DLD1 (cell line): ENCODE results near the gene RHOJ.
"Not testable (repeated sequence)": the region's sequence is repeated elsewhere in the genome, so short reads cannot be mapped to it uniquely, and the experiment has no call there.

Source experiments
- in situ Hi-C: cut with HindIII; loops from 2 replicates; pipeline ENCODE4 v1.10.0; 2017; ENCODE audit warnings: low sequenced_read_pairs

RHOJ gene

DNA sequence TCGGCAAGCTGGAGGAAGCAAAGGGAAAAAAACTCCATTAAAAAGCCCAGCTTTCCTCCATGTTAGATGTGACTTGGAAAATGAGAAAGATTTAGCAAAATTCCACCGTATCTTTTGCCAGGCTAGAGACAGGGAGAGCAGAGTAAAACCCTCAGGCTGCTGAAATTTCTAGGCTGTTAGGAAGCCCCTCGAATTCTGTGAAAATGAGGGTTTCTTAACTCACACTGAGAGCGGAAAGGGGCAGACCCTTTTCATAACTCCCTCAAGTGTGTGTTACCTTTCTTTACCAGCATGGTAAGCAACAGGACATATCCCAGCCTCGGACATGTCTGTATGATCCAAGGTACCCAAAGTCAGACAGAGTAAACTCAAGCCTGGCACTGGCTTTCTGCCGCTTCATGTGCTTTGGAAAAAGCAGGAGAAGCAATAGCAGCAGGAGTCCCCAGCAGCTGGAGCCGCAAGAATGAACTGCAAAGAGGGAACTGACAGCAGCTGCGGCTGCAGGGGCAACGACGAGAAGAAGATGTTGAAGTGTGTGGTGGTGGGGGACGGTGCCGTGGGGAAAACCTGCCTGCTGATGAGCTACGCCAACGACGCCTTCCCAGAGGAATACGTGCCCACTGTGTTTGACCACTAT is at the start of gene RHOJ:
Gene RHOJ (plus strand): TSS at position 37 of the 637 bp plus-strand sequence. CDS start 427 bp downstream, at position 464.
- in situ Hi-C loops: no loop called here

DNA sequence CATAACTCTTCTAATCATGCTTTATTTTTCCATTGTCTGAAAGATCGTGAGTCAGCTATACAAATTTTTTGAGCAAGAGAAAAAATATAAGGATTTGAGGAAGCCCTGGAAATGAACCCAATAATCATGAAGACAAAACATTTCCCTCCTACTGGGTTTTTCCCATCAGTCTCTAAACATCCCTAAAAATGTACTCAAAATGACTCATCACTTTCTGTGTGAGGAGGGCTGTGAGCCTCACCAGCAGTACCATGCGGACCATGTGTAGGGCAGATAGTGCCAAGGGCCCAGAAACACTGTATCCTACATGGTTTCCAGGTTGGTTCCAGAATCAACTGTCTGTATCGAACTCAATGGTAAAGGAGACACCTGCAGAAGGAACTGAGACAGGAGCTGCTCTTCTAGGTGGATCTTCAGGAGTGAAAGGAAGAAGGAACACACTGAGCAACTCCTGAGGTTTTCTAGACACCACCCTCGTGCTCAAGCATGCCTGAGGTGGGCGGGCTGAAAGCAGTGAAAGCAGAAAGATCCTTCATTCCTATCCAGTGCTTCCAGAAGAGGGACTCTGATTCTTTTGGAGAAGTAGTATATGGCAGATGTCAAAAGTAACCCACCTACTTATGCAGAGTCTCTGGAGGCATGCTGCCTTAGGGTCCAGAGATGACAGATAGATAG is 48.6 kb upstream of the RHOJ start:
- in situ Hi-C loops: no loop called here

DNA sequence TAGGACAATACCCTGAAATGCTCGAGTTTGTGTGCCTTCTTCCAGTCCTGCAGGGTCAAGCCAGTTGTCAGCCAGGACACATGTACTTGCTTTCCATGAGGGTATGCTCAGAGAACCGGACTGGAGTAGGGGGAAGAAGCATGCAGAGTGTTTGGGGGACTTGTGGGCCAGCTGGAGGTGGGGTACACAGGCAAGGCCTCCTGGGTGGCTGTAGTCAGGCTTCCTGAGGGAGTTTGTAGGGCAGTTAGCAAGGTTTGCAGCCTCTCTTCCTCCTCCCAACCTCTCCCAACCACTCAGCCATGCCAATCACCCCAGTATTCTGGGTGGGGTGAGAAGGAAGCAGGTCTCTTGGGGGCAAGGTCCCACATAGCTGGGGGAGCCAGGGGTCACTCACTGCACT is 47.0 kb upstream of the RHOJ start:
- in situ Hi-C loops: no loop called here

DNA sequence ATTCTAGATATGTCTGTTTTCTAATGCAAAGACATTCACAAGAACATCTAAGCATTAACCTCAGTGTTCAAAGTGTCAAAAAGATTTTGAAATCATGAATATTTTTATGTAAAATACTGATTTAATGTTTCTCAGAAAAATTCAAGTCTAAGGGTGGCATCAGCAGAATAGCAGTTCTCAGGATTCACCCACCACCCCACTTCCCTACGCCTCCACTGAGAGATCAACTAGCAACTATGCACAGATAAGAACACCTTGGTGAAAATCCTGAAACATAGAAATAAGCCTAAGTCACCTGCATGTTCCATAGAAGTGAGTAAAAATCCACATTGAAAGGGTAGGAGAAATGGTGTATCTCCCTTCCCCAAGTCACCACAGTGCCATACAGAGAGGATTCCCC is 40.9 kb upstream of the RHOJ start:
- in situ Hi-C loops: no loop called here

DNA sequence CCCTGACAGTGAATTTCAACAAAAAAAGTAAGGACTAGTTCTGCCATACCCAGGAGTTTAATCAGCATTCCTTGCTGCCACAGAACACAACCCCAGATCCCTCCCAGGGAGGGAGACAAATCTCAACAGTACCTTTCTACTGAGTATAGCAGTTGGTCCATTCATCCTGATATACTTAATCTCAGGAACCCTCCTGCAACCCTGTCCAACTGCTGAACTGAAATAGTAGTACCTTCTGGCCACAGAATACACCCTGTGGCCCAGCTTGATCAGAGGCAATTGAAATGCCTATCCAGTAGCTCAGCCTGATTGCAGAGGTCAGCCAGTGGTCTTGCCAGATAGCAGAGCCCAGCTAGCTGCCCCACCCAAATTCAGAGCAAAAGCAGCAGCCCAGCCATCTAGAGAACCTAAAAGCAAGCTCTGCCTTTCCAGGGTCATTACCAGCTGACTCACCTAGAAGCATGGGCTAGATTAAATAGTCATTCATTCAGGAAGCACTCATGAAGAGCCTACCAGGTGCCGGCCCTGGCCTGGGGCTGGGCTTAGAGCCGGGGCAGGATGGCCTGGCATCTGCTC is 40.0 kb upstream of the RHOJ start:
- in situ Hi-C loops: no loop called here

DNA sequence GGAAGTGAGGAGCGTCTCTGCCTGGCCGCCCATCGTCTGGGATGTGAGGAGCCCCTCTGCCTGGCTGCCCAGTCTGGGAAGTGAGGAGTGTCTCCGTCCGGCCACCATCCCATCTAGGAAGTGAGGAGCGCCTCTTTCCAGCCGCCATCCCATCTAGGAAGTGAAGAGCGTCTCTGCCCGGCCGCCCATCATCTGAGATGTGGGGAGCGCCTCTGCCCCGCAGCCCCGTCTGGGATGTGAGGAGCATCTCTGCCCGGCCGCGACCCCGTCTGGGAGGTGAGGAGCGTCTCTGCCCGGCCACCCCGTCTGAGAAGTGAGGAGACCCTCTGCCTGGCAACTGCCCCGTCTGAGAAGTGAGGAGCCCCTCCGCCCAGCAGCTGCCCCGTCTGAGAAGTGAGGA is 39.0 kb upstream of the RHOJ start:
- in situ Hi-C loops: not testable (repeated sequence)

DNA sequence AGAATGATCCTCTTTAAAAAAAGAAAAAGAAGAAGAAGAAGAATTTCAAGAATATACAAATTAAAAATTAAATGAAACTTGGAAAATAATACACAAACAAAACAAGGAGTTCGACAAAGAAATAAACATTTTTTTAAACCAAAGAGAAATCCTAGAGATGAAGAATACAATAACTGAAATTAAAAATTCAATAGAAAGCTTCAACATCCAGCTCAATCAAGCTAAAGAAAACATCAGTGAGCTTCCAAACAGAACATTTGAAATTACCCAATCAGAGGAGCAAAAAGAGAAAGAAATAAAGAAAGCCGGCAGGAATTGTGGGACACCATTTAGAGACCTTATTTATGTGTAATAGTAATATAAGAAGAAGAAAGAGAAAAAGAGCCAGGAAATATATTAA is 37.2 kb upstream of the RHOJ start:
- in situ Hi-C loops: no loop called here

DNA sequence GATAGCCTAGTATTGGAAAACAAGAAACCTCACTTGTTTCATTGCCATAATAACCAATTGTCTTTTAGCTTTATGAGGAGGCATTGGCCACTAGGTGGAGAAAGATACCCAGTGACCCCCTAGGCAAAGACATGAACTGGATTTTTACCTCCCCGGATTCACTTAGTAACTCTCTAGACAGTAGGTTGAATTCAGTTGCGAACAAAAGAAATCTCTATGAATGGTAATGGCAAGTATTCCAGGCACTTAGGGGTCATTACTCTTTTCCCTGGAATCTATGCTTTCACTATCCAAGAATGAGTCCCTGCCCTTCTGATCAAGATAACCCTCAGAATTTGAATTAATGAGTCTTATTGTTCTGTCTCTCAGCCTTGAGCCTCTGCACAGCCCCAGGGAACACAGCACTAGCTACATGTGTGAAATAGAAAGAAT is 29.5 kb upstream of the RHOJ start:
- in situ Hi-C loops: no loop called here

DNA sequence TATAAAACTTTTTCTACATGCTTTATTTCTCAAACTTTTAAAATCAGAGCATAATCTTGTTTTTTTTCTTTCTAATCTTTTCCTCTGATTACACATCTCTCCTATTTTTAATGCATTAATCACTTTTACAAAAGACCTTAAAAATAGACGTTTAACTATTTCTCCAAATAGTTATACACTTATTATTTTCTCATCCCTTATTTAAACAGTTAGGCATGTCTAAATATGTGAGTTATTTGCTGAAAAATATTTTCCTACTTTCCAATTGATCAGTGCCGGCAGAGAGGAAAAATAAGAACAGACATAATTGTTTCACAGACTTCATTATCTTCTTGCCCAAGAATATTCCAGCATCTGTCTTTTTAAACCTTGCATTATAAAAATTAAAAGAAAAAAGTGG is 28.7 kb upstream of the RHOJ start:
- in situ Hi-C loops: no loop called here

DNA sequence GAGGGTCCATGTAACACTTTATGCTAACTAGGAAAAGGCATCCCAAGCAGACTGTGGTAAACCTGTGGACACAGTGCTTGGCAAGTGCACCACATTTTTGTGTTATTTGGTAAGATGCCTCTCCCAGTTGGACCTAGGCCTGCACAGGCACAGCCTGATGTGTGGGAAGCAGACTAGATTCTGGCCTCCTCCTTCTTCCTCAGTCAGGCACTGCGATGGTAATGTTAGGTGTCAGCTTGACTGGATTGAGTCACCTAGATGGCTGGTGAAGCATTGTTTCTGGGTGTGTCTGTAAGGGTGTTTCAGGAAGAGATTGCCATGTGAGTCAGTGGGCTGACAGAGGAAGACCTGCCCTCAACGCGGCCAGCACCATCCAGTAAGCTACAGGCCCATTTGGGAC is 25.3 kb upstream of the RHOJ start:
- in situ Hi-C loops: no loop called here

DNA sequence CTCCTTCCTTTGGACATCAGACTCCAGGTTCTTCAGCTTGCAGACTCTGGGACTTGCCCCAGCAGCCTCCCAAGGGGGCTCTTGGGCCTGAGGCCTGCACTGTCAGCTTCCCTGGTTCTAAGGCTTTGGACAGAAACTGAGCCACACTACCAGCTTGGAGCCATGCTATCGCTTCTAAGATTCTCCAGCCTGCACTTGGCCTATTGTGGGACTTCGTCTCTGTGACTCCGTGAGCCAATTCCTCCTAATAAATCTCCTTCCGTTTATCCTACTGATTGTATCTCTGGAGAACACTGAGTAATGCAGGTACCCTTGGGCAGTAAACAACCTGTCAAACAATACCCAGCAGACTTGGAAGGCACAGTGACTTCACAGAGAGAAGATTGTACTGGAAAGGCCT is 24.9 kb upstream of the RHOJ start:
- in situ Hi-C loops: no loop called here

DNA sequence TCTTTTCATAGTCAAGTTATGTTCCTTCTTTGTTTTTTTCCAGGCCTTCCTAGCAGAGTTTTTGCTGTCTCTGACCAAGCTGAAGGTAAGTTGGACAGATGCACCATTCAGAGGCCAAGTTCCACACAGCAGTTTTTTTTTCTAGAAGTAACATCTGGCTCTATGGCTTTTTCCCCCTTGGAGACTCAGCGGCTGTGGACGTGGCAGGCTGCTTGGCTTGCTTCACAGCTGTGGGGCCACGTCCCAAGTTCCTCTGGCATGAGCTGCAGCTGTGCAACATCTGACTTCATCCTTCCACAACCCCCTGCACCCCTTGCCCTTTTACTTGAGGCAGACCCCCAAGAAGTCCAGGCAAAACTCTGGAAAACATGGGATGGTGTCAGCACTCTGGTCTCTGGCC is 24.2 kb upstream of the RHOJ start:
- in situ Hi-C loops: no loop called here

DNA sequence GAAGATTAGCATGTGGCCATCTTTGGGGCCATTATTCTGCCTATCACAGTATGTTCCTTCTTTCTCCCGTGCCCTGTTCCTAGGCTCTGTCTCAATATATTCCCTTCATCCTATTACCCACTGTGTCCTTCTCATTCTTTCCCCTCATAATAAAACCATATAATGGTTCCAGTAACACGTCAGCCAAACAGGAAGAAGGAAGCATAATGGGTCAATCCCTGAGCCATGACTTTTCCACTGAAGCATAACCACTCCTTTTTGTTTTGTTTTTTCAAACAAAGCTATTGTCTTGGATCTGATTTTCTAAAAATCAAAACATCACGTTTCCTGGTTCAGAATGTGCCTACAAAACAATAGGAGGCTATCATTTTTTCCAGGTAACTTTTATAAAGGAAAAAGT is 21.3 kb upstream of the RHOJ start:
- in situ Hi-C loops: no loop called here

DNA sequence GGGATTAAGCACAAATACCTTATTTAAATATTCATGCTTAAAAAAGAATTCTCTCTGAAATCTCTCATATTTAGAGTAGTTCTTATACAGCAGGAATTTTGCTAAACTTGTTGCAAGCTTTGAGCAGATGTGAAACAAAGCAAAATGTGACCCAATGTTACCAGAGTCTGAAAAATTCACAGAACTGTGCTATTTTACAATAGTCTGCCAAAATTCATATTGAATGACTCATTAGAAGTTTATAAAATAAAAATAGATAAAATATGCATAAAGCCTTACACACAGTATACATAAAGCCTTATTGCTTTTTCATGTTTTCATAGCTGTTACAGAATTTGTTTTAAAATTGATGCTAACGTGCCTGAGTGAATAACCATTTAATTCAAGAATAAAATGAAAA is 17.8 kb upstream of the RHOJ start:
- in situ Hi-C loops: no loop called here

DNA sequence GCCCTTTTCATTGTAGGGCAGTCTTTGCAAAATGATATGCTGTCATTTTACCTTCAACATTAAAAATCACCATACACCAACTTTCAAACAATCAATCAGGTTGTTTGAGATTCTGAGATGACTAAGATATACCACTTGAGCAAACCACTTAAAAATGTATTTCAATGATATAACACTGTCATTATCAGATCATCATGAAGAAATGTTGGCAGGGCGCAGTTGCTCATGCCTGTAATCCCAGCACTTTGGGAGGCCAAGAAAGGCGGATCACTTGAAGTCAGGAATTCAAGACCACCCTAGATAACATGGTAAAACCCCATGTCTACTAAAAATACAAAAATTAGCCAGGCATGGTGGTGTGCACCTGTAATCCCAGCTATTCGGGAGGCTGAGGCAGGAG is 13.0 kb upstream of the RHOJ start:
- in situ Hi-C loops: no loop called here

DNA sequence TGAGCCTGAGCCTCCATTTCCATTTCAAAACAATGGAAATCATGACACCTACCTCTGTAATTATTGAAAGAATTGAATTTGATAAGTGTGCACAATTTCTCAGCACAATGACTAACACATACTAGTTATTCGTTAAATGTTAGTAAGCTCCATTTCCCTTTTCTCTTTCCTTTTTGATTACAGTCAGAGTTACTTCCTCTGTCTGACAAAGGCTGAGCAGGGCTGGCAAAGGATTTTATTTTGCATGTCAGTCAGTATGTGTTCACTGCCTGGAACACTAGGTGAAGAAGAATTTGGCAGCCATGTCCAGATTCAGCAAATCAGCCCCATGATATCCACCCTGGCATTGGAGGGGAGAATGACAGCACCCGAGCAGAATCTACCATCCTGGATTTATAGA is 12.2 kb upstream of the RHOJ start:
- in situ Hi-C loops: no loop called here

DNA sequence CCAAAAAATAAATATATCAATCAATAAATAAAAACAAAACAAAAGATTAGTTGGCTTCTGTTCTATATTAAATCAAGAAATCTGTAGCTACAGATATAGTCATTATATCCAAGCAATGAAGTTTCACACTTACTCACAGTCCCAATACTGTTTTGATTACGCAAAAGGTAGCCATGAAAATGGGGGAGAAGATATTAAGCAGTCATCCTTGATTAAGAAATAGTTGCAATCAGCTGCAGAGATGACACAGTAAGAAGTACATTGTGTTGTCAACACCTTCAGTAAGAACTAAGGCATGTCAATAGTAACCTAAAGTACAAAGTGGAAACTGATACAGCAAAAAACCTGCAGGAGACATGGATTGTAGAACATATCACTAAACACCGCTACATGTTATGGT is 11.0 kb upstream of the RHOJ start:
- in situ Hi-C loops: no loop called here

DNA sequence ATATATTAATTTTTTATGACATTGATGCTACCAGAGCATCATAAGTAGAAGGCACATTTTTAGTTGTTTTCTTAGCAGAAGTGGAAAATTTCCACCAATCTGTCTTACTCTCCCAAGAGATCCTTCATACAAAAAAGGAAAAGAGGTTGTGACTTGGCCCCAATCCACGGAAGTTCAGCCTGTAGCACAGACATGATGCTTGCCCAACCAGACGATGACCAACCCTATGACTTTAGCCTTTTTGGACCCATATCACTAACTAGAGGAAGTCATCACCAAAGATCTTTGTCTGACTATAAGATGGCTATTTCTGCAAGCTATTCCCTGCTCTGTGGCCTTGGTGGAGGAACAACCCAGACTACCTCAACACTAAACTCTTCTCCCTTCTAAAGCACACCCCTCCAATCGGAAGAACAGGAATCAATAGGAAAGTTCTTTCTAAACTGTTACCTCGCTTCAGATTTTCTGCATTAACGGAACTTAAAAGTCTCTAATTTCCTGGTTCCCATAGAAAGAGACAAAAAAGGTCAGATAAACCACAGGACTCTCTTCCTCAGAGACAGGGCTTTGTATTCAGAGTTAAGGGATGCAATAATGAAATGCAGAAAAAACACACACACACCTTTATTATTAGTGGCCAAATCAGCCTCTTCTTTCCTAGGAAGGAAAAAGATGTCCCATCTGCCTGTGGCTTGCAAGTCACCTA is 4.1 kb upstream of the RHOJ start:
- in situ Hi-C loops: no loop called here

DNA sequence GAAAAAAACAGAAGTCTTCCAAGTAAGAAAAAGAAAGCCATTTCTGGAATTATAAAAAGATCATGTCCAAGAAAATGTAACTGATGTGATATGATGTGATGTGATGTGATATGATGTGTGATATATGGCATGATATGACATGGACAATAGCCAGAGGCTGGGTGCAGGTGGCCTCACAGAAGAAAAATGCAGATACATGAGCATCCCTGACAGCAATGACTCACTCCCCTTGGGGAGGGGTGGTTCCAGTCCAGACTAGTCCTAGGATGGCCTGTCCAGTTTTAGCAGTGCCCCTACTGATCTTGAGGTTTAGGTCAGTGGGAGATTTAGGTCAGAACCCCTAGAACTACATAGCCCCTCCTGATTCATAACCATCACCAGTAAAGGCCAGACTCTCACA is 3.5 kb upstream of the RHOJ start:
- in situ Hi-C loops: no loop called here

DNA sequence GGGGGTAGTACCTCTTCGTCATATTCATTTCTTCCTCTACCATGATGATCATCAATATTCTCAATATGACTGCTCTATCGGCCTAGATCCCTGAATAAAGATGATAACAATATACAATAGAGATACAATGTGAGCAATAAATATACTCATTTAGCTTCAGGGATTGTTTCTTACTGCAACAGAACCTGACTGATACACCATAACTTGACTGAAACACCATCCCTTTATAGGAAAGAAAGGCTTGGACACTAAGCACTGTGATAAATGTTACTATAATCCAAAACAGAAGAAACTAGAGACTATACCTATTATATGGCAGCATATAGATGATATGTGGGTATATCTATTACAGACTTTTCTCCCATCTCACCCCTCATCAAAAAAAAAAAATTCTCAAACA is 1.2 kb upstream of the RHOJ start:
- in situ Hi-C loops: no loop called here

DNA sequence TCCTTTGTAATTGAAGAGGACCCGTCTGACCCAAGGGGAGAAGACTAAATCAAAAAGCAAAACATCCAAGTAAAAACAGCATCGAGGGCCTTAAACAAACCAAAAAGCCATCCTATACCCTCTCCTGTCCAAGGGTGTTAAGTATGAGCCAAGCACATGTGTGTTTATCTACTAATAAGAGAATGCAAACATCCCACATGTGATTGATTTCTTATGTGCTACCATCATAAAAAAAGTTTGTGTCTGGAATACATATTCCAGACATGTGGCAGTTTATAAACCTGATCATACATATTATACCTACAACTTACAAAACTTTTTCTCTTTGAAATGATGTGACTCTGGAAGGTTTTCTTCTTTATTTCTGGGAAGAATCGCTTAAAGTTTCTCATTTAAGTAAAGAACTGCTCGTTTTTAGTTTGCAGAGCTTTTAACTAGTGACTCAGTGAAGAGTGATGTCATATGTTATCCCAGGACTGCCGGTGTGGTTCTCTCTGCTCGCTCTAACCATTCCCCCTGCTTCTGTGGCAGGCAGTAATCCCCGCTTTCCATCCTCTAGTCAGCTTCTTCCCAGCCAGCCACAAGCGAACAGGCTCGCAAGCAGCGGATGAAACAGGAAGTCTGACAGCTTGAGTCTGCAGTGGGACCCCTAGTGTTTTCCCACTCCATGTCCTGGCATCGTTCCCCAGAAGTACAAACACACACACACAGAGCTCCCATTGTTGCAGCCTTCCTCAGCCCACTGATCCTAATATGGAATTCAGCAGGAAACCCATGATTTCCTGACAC is 431 bp upstream of the RHOJ start:
- in situ Hi-C loops: no loop called here
